Frontal cortex (tissue), 4 donors: ENCODE measurements around the gene ZC3H12C. TPM values are rescaled to one million over a fixed set of nuclear protein-coding genes. Genes with fewer than 3 reads are reported as not detected.

Source experiments
- DNase-seq, 2 donors: peaks; one replicate each; pipeline ENCODE4 v3.0.0; 2012; ENCODE audit warnings: low spot score in 2 of 2
- FAIRE-seq: peaks from 2 replicates; lab custom pipeline; 2012; peaks lifted over from hg19 to GRCh38; lab: Jason Lieb, UNC
- total RNA-seq: library from RNA; depleted of rRNA; stranded (reverse); fragments of >200 nt; gene quantifications from one replicate; pipeline ENCODE4 v1.2.3, GENCODE V29; 2014
- donor health status: control.
- donor health status: control.
- donor health status: control.

ZC3H12C gene
- total RNA-seq, 1 donor from 2014 or later, result 28.9 TPM

DNA sequence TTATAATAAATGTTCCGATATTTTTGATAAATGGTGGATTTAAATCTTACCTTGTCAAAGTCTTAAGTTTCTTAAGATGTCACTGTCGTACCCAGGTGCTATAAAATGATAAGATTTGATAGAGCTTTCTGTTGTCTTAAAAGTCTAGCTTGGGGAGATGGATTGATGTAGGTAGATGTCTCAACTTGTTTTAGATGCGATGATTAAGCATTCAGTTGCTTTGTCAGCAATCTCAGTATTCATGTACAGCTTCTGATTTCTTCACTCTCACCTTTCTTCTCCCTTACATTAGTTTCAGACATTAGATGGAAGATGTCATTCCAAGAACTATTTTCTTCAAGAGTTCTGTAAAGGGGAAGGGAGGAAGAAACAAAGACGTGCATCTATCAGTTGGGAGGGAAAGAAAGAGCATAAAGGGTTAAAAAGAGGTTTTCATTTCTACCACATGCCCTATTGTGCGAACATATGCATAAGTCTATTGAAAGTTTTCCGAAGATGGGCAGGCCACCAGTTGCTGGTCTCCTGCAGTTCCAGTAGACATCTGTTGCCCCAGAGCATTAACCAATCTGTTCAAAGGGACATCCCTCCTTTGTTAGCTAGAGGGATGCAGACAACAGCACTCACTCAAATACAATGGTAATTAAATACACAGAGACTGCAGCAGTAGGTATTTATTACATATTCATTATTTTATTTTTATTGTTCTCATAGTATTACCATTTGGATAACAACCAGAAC, 38.4 kb downstream of the ZC3H12C start:
- DNase-seq, result no peak
- FAIRE-seq, result no peak

DNA sequence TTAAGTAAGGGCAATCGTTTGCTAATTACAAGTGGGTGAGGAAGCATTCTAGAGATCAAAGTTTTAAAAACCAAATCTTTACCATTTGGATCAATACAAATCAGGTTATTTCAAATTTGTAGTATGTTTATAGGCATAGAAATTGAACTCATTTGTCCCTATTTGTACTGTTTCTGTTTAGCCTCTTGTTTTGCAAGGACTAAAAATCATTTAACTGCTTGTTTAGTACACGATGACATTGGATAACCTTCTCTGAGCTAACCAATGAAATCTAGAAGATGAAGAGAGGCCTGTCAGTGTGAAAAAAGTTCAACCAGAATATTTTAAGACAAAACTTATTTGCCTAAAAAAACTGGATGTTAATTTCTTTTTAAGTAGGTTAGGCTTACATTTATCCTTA, 40.0 kb downstream of the ZC3H12C start:
- DNase-seq (no peak), FAIRE-seq (no peak)

DNA sequence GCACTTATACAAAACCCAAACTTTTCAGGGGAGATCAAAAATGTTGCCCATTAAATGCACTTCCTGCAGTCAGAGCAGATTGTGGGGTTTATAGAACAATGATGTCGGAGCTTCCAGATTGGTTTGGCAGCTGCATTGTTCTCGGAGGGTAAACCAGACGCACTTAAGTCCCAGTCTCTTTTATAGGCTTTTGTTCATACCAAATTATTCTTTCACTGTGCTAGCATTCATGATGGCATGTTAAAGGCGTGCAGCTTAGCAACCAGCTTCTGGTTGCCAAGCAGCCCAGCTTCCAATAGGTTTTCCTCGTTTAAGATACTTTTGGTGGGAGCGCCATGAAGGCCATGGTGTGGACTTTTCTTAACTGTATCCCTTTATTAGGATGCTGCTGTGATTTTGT, 40.9 kb downstream of the ZC3H12C start:
- DNase-seq (no peak), FAIRE-seq (no peak)

DNA sequence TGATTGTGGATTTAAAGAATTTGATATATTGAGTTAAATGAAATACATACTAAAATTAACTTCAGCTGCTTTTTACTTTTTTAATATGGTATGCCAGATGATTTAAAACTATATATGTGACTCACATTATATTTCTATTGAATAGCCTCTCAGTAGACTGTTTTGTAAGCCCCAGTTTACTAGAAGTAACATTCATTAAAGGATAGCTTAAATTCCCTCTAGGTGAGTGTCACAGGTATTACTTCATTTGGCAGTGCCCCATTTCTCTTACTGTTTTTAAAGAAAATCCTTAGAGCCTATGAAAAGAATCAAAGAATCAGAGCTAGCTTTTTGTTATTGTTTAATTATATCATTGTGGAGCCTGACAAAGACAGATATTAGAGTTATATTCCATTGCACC, 48.6 kb downstream of the ZC3H12C start:
- DNase-seq, result no peak
- FAIRE-seq, result peak; percentile 28

DNA sequence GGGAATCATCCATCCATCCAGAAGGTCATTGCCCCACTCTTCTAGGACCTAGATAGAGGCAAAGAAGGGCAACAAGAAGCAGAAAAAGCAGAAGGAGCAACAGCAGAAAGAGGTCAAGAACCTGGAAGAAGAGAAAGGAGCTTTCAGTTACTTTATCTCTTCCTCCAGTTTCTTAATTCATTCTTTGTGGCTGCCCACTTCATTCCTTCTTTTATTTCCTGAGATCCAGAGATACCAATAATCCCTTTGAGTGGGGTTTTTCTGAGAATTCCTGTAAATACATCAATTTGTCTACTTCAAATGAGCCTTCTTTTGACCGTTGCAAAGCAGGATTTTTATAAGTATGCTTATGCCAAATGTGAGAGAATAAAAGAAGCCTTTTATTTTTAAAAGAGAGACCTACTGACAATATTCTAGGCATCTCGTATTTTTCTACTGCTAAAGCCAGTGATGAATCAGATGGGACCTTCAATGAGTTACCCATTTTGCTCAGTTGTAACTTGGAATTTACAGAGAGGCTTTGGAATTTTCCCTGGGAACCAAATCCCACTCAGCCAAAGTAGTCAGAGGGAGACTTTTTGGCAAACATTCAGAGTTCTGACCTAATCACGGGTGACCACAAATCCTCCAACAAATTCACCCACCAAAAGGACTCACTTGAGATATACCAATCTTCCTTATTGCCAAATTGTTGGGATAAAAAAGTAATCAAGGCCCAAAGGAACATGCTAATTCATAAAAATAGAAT, 54.9 kb downstream of the ZC3H12C start:
- FAIRE-seq, result no peak
- DNase-seq, result no peak

DNA sequence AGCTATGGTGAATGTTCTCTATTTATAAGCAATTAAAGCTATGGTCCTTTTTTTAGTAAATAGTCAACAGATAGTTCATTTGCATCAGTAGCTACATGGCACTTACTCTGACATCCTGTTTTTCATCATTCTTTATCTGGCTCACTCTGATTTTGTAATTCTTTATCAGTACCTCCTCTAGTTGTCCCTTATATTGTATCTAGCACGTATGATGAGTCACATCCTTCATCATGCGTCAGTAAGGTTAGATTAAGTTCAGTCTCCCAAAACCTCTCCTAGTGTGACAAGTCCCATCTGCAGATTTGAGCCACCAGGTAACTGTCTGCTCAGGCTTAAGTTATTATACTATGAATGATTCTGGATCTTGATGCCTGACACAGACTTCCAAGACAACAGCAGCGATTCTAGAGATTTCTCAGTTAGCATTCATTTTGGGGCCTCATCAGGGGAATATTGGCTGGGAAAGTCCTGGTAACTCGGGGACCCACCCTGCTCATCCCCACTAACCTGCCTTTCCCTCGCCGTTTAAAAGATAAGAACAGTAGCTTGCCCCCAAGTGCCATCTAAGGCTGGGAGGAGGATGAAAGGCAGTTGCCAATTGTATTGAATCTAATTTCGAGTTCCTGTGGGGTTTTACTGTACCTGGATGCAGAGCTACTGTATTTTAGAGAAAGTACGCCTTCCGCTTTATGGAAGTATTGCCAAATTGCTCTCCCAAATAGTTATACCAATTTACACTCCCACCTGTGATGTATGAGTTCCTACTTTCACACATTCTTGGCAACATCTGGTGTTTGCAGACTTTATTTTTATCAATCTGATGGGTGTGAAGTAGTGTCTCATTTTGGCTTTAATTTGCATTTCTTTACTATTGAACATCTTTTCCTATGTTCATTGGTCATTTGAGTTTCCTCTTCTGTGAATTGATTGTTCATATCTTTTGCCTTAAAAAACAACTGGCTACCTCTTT, 55.9 kb downstream of the ZC3H12C start:
- no peak for FAIRE-seq
- no peak for DNase-seq

DNA sequence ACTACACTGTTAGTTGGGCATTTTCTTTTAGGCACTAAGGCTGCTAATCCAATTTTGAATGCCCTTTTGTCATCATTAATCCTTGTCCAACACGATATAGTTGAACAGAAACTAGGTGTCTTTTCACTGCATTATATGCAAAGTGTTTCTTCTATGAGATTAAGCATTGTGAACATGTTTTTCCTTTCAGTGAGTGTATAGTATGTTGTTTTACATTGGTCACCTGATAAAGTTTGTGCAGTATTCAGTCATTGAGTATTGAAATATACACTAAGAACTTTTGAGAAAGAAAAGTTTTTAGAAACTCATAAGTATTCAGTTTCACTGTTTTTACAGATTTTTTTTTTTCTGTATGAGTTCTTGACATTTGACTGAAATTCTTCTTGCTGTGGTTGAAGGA, 59.0 kb downstream of the ZC3H12C start:
- FAIRE-seq (no peak), DNase-seq (no peak)

DNA sequence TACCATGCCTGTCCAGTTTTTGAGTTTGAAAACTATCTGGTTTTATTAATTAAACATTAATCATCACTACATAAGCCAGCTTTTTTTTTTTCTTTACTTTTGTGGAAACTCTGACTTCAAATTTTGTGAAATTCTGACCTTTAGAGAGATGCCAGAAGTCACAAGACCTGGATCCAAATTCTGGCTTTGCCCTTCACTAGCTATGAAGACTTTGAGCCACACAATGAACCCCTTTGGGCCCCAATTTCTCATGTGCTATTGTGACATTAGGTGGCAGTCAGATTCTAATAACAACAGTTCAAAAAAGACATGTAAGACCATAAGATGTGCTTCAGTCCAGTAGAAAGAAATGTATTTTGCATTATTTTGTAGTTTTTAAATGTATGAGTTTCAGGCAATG, 60.3 kb downstream of the ZC3H12C start:
- FAIRE-seq, result no peak
- DNase-seq, result no peak

DNA sequence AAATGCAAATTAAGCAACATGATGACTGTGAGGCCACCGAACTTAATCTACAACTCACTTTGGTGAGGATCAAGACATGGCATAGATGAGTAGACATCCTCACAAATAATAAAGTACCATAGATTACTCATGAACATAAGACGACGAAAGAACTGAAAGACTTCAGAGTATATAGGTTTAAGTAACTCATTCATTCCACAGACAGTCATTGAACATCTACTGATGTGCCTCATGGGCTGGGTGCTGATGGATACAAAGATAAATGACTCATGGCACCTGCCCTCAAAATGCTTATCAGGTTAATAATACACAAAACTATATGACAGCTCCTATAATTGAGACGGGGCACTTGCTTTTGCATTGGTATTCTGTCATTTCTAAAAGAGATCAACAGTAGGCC, 63.3 kb downstream of the ZC3H12C start:
- no peak for FAIRE-seq
- no peak for DNase-seq

DNA sequence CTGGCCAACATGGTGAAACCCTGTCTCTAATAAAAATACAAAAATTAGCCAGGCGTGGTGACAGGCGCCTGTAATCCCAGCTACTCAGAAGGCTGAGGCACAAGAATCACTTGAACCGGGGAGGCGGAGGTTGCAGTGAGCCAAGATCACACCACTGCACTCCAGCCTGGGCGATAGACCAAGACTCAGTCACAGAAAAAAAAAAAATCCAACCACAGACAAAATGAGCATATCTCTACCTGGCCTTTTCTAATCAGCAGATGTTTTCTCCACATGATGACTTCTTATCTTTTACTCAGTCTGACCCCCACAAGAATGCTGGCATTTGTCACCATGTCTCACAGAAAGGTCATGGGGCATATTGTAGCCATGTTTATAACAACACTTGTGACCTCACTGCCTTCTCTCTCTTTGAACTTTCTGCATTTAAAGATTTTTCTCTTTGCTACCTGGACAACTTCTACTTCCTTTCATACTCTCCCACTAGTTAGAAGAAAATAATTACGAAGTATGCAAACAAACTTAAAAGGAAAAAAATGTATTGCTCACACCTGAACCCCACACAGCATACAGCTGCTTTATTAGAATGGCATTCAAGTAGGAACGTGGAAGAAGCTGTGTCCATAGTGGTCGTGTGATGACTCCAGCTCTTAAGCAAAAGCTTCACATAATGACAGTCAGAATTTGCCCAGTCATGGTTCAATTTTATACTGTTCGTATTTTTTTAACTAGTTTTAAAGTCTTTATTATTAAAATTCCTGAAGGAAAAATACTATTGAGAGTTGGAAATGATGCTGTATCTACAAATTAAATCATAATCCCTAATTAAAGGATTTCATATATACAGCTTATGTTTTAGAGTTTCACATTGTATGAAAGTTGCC, 65.4 kb downstream of the ZC3H12C start:
- DNase-seq (no peak), FAIRE-seq (no peak)

DNA sequence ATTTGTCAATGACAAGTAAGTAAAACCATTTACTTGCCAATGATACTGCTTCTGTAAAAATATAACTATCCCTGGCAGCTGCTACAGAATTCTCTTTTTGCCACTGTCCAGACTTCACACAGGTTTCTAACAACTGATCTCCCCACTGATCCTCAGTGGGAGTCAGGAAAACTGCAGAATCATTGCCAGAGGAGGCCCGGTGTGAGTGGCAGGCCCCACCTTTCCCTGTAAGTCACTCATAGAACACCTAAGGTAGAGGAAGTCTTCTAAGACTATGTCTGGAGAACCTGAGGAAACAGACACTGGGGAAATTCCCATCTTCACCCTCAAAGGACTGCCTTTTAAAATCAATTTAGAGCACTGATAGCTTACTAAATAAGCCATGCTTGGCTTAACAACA, 66.3 kb downstream of the ZC3H12C start:
- DNase-seq, result no peak
- FAIRE-seq, result no peak

DNA sequence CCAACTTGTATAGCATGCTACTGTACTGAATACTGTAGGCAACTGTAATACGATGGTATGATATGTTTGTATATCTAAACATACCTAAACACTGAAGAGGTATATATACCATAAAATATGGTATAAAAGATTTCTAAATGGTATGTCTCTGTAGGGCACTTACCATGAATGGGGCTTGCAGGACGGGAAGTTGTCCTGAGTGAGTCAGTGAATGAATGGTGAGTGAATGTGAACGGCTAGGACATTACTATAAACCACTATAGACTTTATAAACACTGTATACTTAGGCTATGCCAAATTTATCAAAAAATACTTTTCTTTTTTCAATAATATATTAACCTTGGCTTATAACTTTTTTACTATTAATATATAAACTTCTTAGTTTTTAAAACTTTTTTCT, 66.8 kb downstream of the ZC3H12C start:
- FAIRE-seq (no peak), DNase-seq (no peak)

DNA sequence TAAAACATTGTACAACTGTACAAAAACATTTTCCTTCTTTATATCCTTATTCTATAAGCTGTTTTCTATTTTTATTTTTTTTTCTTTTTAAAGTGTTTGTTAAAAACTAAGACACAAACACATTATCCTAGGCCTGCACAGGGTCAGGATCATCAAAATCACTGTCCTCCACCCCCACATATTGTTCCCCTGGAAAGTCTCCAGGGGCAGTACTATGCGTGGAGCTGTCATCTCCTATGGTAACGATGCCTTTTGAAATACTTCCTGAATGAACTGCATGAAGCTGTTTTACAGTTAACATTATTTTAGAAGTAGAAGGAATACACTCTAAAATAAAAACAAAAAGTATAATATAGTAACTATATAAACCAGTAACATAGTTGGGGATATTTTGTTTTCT, 67.2 kb downstream of the ZC3H12C start:
- peak; percentile 83 for FAIRE-seq
- no peak for DNase-seq

DNA sequence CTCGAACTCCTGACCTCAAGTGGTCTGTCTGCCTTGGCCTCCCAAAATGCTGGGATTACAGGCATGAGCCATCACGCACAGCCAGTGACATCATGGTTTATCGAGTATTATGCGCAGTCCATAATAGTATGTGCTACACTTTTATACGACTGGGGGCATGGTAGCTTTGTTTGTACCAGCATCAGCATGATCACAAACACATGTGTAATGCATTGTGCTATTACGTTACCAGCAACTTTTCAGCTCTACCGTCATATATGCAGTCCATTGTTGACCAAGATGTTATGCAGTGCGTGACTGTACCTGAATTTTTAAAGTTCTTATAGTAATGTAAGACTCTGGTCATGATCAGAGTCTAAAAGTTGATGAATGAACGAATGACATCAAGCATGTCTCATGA, 67.9 kb downstream of the ZC3H12C start:
- FAIRE-seq (no peak), DNase-seq (no peak)

DNA sequence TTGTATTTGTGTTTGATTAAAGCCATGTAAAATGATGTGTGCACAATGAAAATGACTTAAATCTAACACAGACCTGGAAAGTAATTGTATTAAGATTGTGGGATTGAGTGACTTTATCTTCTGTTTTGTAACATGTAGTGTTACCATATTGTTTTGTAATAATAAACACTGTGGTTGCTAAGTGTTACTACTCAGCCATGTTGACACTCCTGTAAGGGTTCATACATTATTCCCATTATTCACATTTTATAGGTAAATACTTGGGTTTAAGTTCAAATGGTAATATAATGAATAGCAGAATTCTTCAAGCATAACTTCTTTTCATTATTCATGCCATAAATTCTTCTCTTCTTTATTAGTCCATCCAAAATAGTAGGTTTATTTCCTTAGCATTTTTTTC, 69.0 kb downstream of the ZC3H12C start:
- DNase-seq (no peak), FAIRE-seq (no peak)

DNA sequence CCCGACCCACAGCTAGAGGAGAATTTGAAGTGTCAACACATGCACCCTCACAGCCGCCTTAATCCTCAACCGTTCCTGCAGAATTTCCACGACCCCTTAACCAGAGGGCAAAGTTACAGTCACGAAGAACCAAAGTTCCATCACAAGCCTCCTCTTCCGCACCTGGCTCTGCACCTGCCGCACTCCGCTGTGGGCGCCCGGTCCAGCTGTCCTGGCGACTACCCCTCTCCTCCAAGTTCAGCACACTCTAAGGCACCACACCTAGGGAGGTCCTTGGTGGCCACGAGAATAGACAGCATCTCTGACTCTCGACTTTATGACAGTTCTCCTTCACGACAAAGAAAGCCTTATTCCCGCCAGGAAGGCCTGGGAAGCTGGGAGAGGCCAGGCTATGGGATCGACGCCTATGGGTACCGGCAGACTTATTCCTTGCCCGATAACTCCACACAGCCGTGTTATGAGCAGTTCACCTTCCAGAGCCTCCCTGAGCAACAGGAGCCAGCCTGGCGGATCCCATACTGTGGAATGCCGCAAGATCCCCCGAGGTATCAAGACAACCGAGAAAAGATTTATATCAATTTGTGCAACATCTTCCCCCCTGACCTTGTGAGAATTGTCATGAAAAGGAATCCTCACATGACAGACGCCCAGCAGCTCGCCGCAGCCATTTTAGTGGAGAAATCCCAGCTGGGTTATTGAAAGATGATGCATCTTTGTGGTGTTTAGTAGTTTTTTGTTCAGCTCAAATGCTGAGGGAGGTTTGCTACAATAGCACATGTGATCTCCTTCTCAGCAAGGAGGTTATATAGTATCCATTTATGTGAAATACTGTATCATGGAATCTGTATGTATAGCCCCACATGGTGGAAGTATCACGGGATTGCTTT, 72.1 kb downstream of the ZC3H12C start:
- no peak for FAIRE-seq
- DNase-seq, result no peak

DNA sequence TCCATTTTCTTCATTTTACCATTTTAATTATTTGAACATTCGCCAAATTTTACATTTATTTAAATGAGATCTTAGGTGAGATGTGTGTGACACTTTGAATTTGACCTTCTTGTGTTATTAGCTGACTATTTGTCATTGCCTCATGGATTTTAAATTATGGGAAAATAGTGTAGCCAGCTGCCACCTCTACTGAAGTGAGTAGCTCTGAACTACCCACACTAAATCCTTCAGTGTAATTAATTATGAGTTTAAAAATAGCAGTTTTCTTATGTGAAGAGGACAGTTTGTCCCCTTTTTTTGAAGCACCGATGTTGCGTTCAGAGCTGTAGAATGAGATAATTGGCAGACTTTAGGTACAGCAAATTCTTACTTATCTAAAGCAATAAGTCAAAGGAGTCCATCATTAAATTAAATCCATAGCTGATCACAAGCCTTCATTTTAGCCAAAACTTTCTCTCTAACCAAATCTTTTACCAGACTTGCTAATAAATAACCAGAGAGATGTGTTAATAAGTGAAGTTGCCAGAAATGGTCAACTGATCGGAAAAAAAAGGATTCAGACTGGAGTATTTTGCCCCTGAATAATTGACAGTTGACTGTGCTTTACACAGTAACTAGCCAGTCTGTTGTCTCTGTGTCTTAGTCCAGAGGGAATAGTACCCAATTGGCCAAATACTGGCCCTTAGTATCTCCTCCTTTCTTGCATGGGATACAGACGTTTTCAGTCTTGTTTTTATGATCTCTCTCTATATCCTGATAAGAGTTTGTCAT, 75.0 kb downstream of the ZC3H12C start:
- FAIRE-seq, result no peak
- DNase-seq, result no peak

DNA sequence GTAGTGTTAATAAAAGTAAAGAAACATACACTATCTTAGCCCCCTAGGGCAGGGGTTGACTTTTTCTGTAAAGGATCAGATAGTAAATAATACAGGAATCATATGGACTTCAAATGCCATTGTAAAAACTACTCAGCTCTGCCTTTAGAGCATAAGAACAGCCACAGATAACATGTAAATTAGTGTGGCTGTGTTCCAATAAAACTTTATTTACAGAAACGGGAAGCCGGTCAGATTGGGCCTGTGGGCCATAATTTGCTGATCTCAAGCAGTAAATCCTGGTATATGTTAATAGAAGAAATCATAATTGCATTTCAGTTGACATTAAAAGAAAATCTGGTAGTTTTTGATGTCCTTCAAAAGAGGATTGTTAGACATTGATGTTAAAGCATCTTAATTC, 76.5 kb downstream of the ZC3H12C start:
- DNase-seq (no peak), FAIRE-seq (no peak)
